ENCODE measurements around the gene TRMU. TPM values are rescaled to one million over a fixed set of nuclear protein-coding genes. Genes with fewer than 3 reads are reported as not detected.

The TRMU gene
- total and polyA plus RNA-seq, 2 donors (not counting 3 experiments of a cell fraction or from before 2014, with no cell fraction given): 42.4 to 65.7 TPM

DNA sequence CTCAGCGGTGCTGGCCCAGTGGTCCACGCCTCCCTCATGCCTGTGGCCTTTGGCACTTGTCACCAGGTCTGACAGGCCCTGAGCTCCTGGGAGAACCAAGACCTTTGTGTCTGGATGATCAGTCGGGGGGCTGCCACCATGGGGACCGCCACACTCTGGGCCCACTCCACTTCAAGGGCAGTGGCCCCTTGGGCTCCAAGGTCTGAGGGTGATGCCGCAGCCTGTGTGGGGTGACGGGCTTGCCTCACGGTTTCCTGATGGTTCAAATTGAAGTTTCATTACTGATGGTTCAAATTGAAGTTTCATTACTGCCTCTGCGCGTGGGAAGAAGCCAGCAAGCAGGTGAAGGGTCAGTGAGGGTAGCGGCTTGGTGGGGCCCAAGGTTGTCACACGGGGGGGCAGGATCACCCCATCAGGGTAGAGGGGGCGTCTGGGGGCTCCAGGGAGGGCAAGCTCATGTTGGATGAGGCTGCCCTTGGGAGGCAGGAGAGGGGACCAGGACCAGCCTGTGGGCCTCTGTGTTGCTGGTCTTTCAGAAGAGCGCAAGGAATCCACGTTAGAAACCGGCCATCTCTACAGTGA lies 27.5 kb downstream of the TRMU start:
- TF ChIP-seq JUN (IDR thresholded peaks at IDR 0.05; ENCODE audit: borderline replicate concordance, insufficient read depth, insufficient read length, low read depth) (no peak), GATA2 (IDR thresholded peaks at IDR 0.05; ENCODE audit: insufficient read depth, insufficient read length, low read depth, low read length) (no peak), FOS (IDR thresholded peaks at IDR 0.05; ENCODE audit: borderline replicate concordance, insufficient read depth, low read length) (no peak), MYC (IDR thresholded peaks at IDR 0.05; ENCODE audit: low read depth, low read length) (no peak), POLR2AphosphoS5 (IDR thresholded peaks at IDR 0.05; ENCODE audit: insufficient read depth, low read depth, low read length) (no peak)
- TF ChIP-seq, protein P1, sequence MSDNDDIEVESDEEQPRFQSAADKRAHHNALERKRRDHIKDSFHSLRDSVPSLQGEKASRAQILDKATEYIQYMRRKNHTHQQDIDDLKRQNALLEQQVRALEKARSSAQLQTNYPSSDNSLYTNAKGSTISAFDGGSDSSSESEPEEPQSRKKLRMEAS (IDR thresholded peaks at IDR 0.05; ENCODE audit: insufficient read depth, insufficient read length): no peak
- no peaks in the 10 kb centered on the region for H4K20me1 ChIP-seq (replicated peaks; ENCODE audit: control insufficient read depth, extremely low read depth, insufficient read depth, low read length)
- no peaks in the 10 kb centered on the region for H3K79me2 ChIP-seq (ENCODE audit: control insufficient read depth, insufficient read depth, low read length)
- no peak overlapping the region for H3K4me2 ChIP-seq (ENCODE audit: insufficient read depth, low read length)
- DNase-seq (ENCODE audit: low read depth, low spot score) (no peak), FAIRE-seq (no peak)
- no peaks in the 10 kb centered on the region for H3K9me3 ChIP-seq (replicated peaks; ENCODE audit: control insufficient read depth, insufficient read depth, low read length)
- CTCF ChIA-PET: interaction anchor here (0.6 kb wide), 1 partner anchor 180 kb away, joined by 3 read pairs; no protein-coding TSS in a partner anchor
- H2AFZ ChIP-seq (ENCODE audit: low read depth, low read length): no peak overlapping the region
- intact Hi-C loops (cut with micrococcal nuclease) (no loop called here), dilution Hi-C loops (cut with MboI; ENCODE audit: extremely low pct_ligation_motif_present, low sequenced_read_pairs) (no loop called here)
- no peaks in the 10 kb centered on the region for H3K27me3 ChIP-seq (ENCODE audit: control insufficient read depth in 2 of 2, insufficient read depth in 2 of 2, low read length in 2 of 2)
- no peaks in the 10 kb centered on the region for H3K9me1 ChIP-seq (replicated peaks; ENCODE audit: control insufficient read depth, extremely low read depth, insufficient read depth, low read length)
- no peaks in the 10 kb centered on the region for H3K36me3 ChIP-seq (ENCODE audit: control insufficient read depth in 2 of 2, extremely low read depth in 1 of 2, insufficient read depth in 2 of 2, low read length in 2 of 2)
- no peak overlapping the region for H3K9ac ChIP-seq (replicated peaks; ENCODE audit: extremely low read depth, insufficient read depth, low read length)
- H3K4me3 ChIP-seq (replicated peaks in 1 of 3; ENCODE audit: insufficient read depth in 1 of 3, low read depth in 1 of 3, low read length in 3 of 3): no peak overlapping the region
- no peaks in the 10 kb centered on the region for H3K4me1 ChIP-seq (ENCODE audit: control insufficient read depth, extremely low read depth, insufficient read depth, low read length)
- BruUV-seq (replicated peaks): no TSS peak
- POLR2A ChIA-PET: no interaction called here
- H3K27ac ChIP-seq (ENCODE audit: insufficient read depth, low read depth, low read length): no peak overlapping the region

DNA sequence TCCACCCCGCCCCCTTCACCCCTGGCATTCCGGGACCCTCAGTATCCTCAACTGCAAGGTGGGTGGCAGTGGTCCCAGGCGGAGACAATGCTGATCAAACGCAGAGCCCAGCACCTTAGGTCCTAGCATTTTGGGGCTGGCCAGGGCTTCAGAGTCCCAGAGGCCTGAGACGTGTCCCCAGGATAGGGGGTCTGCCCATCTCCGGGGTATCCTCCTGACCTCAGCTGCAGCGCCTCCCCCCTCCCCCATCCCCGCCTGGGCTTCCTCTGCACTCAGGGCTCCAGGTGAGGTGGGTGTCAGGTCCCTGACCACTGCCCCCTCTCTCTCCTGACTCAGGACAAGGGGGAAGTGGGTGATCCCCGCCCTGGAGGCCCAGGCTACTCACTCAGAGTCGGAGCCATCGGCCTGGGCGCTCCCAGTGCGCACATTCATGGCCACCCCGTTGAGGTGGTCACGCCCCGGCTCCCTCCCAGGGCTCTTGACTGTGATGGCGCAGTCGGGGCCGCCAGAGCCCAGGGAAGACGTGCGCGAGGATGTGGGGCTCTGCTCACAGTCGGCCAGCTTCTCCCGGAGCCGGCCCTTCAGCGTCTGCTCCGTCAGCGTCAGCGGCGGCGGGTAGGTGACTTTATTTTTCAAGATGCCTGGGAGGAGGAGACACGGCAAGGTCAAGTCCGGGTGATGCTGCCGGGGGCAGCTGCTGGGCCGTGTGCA lies 28.3 kb downstream of the TRMU start:
- H3K36me3 ChIP-seq (ENCODE audit: control insufficient read depth in 2 of 2, extremely low read depth in 1 of 2, insufficient read depth in 2 of 2, low read length in 2 of 2): no peaks in the 10 kb centered on the region
- no peak overlapping the region for H3K4me2 ChIP-seq (ENCODE audit: insufficient read depth, low read length)
- ChIA-PET CTCF (no interaction called here), POLR2A (no interaction called here)
- no peak for DNase-seq (ENCODE audit: low read depth, low spot score)
- no peak overlapping the region for H3K27ac ChIP-seq (ENCODE audit: insufficient read depth, low read depth, low read length)
- H3K27me3 ChIP-seq (ENCODE audit: control insufficient read depth in 2 of 2, insufficient read depth in 2 of 2, low read length in 2 of 2): no peaks in the 10 kb centered on the region
- dilution Hi-C loops (cut with MboI; ENCODE audit: extremely low pct_ligation_motif_present, low sequenced_read_pairs) (no loop called here), intact Hi-C loops (cut with micrococcal nuclease) (no loop called here)
- TF ChIP-seq POLR2A (IDR thresholded peaks at IDR 0.05; ENCODE audit: low read depth, low read length) (no peak), POLR2AphosphoS5 (IDR thresholded peaks at IDR 0.05; ENCODE audit: insufficient read depth, low read depth, low read length) (no peak), FOS (IDR thresholded peaks at IDR 0.05; ENCODE audit: borderline replicate concordance, insufficient read depth, low read length) (no peak), MYC (IDR thresholded peaks at IDR 0.05; ENCODE audit: low read depth, low read length) (no peak), JUN (IDR thresholded peaks at IDR 0.05; ENCODE audit: borderline replicate concordance, insufficient read depth, insufficient read length, low read depth) (no peak), EZH2 (IDR thresholded peaks at IDR 0.05; ENCODE audit: borderline replicate concordance, low read depth, low read length, severe bottlenecking) (no peak), GATA2 (IDR thresholded peaks at IDR 0.05; ENCODE audit: insufficient read depth, insufficient read length, low read depth, low read length) (no peak)
- TF ChIP-seq, protein P1 (IDR thresholded peaks at IDR 0.05; ENCODE audit: insufficient read depth, insufficient read length): no peak
- TF ChIP-seq, protein P2, sequence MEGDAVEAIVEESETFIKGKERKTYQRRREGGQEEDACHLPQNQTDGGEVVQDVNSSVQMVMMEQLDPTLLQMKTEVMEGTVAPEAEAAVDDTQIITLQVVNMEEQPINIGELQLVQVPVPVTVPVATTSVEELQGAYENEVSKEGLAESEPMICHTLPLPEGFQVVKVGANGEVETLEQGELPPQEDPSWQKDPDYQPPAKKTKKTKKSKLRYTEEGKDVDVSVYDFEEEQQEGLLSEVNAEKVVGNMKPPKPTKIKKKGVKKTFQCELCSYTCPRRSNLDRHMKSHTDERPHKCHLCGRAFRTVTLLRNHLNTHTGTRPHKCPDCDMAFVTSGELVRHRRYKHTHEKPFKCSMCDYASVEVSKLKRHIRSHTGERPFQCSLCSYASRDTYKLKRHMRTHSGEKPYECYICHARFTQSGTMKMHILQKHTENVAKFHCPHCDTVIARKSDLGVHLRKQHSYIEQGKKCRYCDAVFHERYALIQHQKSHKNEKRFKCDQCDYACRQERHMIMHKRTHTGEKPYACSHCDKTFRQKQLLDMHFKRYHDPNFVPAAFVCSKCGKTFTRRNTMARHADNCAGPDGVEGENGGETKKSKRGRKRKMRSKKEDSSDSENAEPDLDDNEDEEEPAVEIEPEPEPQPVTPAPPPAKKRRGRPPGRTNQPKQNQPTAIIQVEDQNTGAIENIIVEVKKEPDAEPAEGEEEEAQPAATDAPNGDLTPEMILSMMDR (IDR thresholded peaks at IDR 0.05; ENCODE audit: extremely low read depth in 1 of 2, insufficient read depth in 1 of 2, low read depth in 1 of 2, low read length in 2 of 2): no peak
- H3K4me1 ChIP-seq (ENCODE audit: control insufficient read depth, extremely low read depth, insufficient read depth, low read length): no peaks in the 10 kb centered on the region
- no peak overlapping the region for H3K9ac ChIP-seq (replicated peaks; ENCODE audit: extremely low read depth, insufficient read depth, low read length)
- no peak for FAIRE-seq
- H2AFZ ChIP-seq (ENCODE audit: low read depth, low read length): no peak overlapping the region
- no peaks in the 10 kb centered on the region for H3K9me3 ChIP-seq (replicated peaks; ENCODE audit: control insufficient read depth, insufficient read depth, low read length)
- H4K20me1 ChIP-seq (replicated peaks; ENCODE audit: control insufficient read depth, extremely low read depth, insufficient read depth, low read length): no peaks in the 10 kb centered on the region
- no peak overlapping the region for H3K4me3 ChIP-seq (replicated peaks in 1 of 3; ENCODE audit: insufficient read depth in 1 of 3, low read depth in 1 of 3, low read length in 3 of 3)
- no peaks in the 10 kb centered on the region for H3K9me1 ChIP-seq (replicated peaks; ENCODE audit: control insufficient read depth, extremely low read depth, insufficient read depth, low read length)
- BruUV-seq (replicated peaks): no TSS peak
- no peaks in the 10 kb centered on the region for H3K79me2 ChIP-seq (ENCODE audit: control insufficient read depth, insufficient read depth, low read length)

All from endothelial cell of umbilical vein (primary cell).